DMS114 treated with DMSO at 0.1 percent for 48 hours (cell line): ENCODE measurements around the gene NMU.
"Not testable (repeated sequence)": the region's sequence is repeated elsewhere in the genome, so short reads cannot be mapped to it uniquely, and the experiment has no call there.

ENCODE experiments used
- DNase-seq: peaks from one replicate; lab custom pipeline; 2025; ENCODE audit not compliant: unreplicated experiment; lab: John Stamatoyannopoulos, UW

The NMU gene

GRCh38 chr4:55625835-55626234, 10.3 kb downstream of the NMU start:
- no peak for DNase-seq

- not testable (repeated sequence) for DNase-seq
These were observed 12.0 kb downstream of the NMU start for GRCh38 chr4:55624063-55624462.

- DNase-seq = no peak
These were observed 17.5 kb downstream of the NMU start for GRCh38 chr4:55618546-55619143.

- DNase-seq = no peak
These were observed 18.4 kb downstream of the NMU start for GRCh38 chr4:55617587-55618197.

- DNase-seq = no peak
These were observed 21.1 kb downstream of the NMU start for GRCh38 chr4:55615008-55615407.

- DNase-seq = no peak
These were observed 22.5 kb downstream of the NMU start for GRCh38 chr4:55613621-55614020.

- no peak for DNase-seq
These were observed 23.8 kb downstream of the NMU start for GRCh38 chr4:55612341-55612740.

GRCh38 chr4:55611358-55612059, 24.6 kb downstream of the NMU start:
- DNase-seq = no peak

- no peak for DNase-seq
These were observed 25.7 kb downstream of the NMU start for GRCh38 chr4:55610381-55610780.

- no peak for DNase-seq
These were observed 26.7 kb downstream of the NMU start for GRCh38 chr4:55609393-55609866.

GRCh38 chr4:55608591-55608990, 27.5 kb downstream of the NMU start:
- DNase-seq = no peak

GRCh38 chr4:55604996-55605395, 31.1 kb downstream of the NMU start:
- no peak for DNase-seq

- DNase-seq = no peak
These were observed 35.5 kb downstream of the NMU start for GRCh38 chr4:55600640-55601039.

- no peak for DNase-seq
These were observed 37.5 kb downstream of the NMU start for GRCh38 chr4:55598641-55599040.

- DNase-seq = no peak
These were observed 44.1 kb downstream of the NMU start, which contains the start of gene PDCL2 for GRCh38 chr4:55592014-55592413. Gene PDCL2 (minus strand): TSS chr4:55592245. CDS start chr4:55592109, 136 bp downstream.

GRCh38 chr4:55588160-55588559, 47.9 kb downstream of the NMU start:
- no peak for DNase-seq

- not testable (repeated sequence) for DNase-seq
These were observed 53.3 kb downstream of the NMU start for GRCh38 chr4:55582773-55583172.

- no peak for DNase-seq
These were observed 57.6 kb downstream of the NMU start for GRCh38 chr4:55578341-55579010.

- DNase-seq = no peak
These were observed 60.6 kb downstream of the NMU start for GRCh38 chr4:55575513-55575912.

- no peak for DNase-seq
These were observed 61.8 kb downstream of the NMU start for GRCh38 chr4:55574252-55574651.

GRCh38 chr4:55571806-55572205, 64.3 kb downstream of the NMU start:
- no peak for DNase-seq
